ENCODE measurements around the gene PLCL2.

Gene PLCL2

DNA sequence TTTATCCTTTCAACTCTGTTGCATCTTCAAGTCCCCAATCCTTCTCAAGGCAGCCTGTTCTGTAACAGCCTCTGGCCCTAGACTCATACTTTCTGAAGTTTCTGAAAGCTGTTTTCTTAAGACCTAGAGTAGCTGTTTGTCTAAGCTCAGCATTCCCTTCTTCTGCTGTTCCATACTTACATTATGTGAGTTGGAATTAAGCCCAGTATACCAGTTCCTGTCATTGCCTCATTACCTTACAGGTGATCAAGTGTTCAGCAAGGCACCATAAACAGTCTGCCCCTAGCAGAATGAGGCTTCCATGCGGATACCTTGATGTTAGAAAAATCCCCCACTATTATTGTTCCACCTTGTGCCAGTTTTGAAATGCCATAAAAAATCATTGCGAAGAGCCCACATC is 180.6 kb downstream of the PLCL2 start:
- no peak overlapping the region for H2AFZ ChIP-seq (ENCODE audit: low read depth, low read length)
- H2BK15ac ChIP-seq (ENCODE audit: low read depth, poor library complexity, severe bottlenecking): no peak overlapping the region
- H2BK12ac ChIP-seq (ENCODE audit: low read length in 2 of 2): no peak overlapping the region
- 98% methylated on average over 2 of the region's 2 CpGs for WGBS
- H3K9me3 ChIP-seq (ENCODE audit: control insufficient read depth, low read length): no peaks in the 10 kb centered on the region
- no peak overlapping the region for H3K4me3 ChIP-seq (ENCODE audit: insufficient read depth in 1 of 2, low read depth in 1 of 2, low read length in 2 of 2)
- DNase-seq: no peak
- H3K9ac ChIP-seq (ENCODE audit: low read length): no peak overlapping the region
- no peak overlapping the region for H3K4ac ChIP-seq (ENCODE audit: low read depth in 1 of 2, low read length in 2 of 2)
- H2BK5ac ChIP-seq (ENCODE audit: low read depth, low read length, poor library complexity, severe bottlenecking): no peak overlapping the region
- no peak overlapping the region for H3K4me2 ChIP-seq (ENCODE audit: low read length, poor library complexity, severe bottlenecking)
- no peak overlapping the region for H3K23ac ChIP-seq (ENCODE audit: low read length in 2 of 2)
- H3K14ac ChIP-seq (ENCODE audit: low read length in 2 of 2): no peak overlapping the region
- no peak overlapping the region for H3K27ac ChIP-seq (ENCODE audit: low read length, poor library complexity, severe bottlenecking)
- H4K91ac ChIP-seq (ENCODE audit: low read length): no peak overlapping the region
- no peaks in the 10 kb centered on the region for H3K79me1 ChIP-seq (replicated peaks; ENCODE audit: low read length, poor library complexity, severe bottlenecking)
- no peaks in the 10 kb centered on the region for H3K27me3 ChIP-seq (ENCODE audit: control insufficient read depth in 1 of 2, insufficient read depth in 1 of 2, low read length in 2 of 2)
- no peaks in the 10 kb centered on the region for H3K4me1 ChIP-seq (ENCODE audit: control insufficient read depth, insufficient read depth, low read depth, low read length)
- no peak overlapping the region for H2AK5ac ChIP-seq (ENCODE audit: low read length, severe bottlenecking)
- H2BK120ac ChIP-seq (ENCODE audit: low read depth, low read length): no peak overlapping the region
- no peak overlapping the region for H4K8ac ChIP-seq (ENCODE audit: low read length)
- peaks cover 0 to 25% of the 10 kb centered on the region in 2 experiments for H3K36me3 ChIP-seq (ENCODE audit: control insufficient read depth in 1 of 2, insufficient read depth in 2 of 2, low read depth in 1 of 2, low read length in 2 of 2)
- H3K18ac ChIP-seq (ENCODE audit: low read depth in 1 of 2, low read length in 2 of 2): no peak overlapping the region

GRCh38 chr3:17065881-17066280 is 181.1 kb downstream of the PLCL2 start:
- H2AFZ ChIP-seq (ENCODE audit: low read depth, low read length): no peak overlapping the region
- H3K4ac ChIP-seq (ENCODE audit: low read depth in 1 of 2, low read length in 2 of 2): no peak overlapping the region
- no peak overlapping the region for H3K4me3 ChIP-seq (ENCODE audit: insufficient read depth in 1 of 2, low read depth in 1 of 2, low read length in 2 of 2)
- no peak overlapping the region for H3K14ac ChIP-seq (ENCODE audit: low read length in 2 of 2)
- no peaks in the 10 kb centered on the region for H3K4me1 ChIP-seq (ENCODE audit: control insufficient read depth, insufficient read depth, low read depth, low read length)
- H3K4me2 ChIP-seq (ENCODE audit: low read length, poor library complexity, severe bottlenecking): no peak overlapping the region
- H4K8ac ChIP-seq (ENCODE audit: low read length): no peak overlapping the region
- H3K36me3 ChIP-seq (ENCODE audit: control insufficient read depth in 1 of 2, insufficient read depth in 2 of 2, low read depth in 1 of 2, low read length in 2 of 2): peaks cover 0 to 25% of the 10 kb centered on the region in 2 experiments
- no peak overlapping the region for H2AK5ac ChIP-seq (ENCODE audit: low read length, severe bottlenecking)
- no peak overlapping the region for H2BK120ac ChIP-seq (ENCODE audit: low read depth, low read length)
- no peaks in the 10 kb centered on the region for H3K9me3 ChIP-seq (ENCODE audit: control insufficient read depth, low read length)
- H3K18ac ChIP-seq (ENCODE audit: low read depth in 1 of 2, low read length in 2 of 2): no peak overlapping the region
- no peak overlapping the region for H3K27ac ChIP-seq (ENCODE audit: low read length, poor library complexity, severe bottlenecking)
- no peak overlapping the region for H2BK5ac ChIP-seq (ENCODE audit: low read depth, low read length, poor library complexity, severe bottlenecking)
- H2BK12ac ChIP-seq (ENCODE audit: low read length in 2 of 2): no peak overlapping the region
- H3K23ac ChIP-seq (ENCODE audit: low read length in 2 of 2): no peak overlapping the region
- no peak overlapping the region for H4K91ac ChIP-seq (ENCODE audit: low read length)
- no peaks in the 10 kb centered on the region for H3K79me1 ChIP-seq (replicated peaks; ENCODE audit: low read length, poor library complexity, severe bottlenecking)
- H3K9ac ChIP-seq (ENCODE audit: low read length): no peak overlapping the region
- 69% methylated on average over 4 of the region's 4 CpGs for WGBS
- DNase-seq: no peak
- H3K27me3 ChIP-seq (ENCODE audit: control insufficient read depth in 1 of 2, insufficient read depth in 1 of 2, low read length in 2 of 2): no peaks in the 10 kb centered on the region
- H2BK15ac ChIP-seq (ENCODE audit: low read depth, poor library complexity, severe bottlenecking): no peak overlapping the region

DNA sequence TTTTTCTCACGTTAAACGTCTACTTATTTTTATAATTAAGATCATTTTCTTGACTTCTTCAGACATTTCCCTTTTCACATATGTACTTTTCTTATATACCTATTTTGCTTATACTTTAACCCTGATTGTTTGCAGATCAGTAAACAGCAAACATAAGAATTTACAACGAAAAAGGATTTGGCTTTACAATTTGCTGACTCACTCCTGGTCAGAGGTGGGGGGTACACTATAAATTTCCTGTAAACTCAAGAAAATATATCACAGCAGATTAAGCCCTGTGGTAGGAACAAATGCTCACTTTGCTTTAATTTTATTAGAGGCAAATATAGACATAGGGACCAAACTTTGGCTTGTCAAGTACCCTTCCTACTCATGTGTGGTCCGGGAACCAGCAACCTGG is 185.0 kb downstream of the PLCL2 start:
- Histone ChIP-seq H3K9ac (ENCODE audit: low read length) (no peak overlapping the region), H3K4me2 (ENCODE audit: low read length, poor library complexity, severe bottlenecking) (no peak overlapping the region), H2AFZ (ENCODE audit: low read depth, low read length) (no peak overlapping the region), H3K4ac (ENCODE audit: low read depth in 1 of 2, low read length in 2 of 2) (no peak overlapping the region), H3K14ac (ENCODE audit: low read length in 2 of 2) (no peak overlapping the region), H4K91ac (ENCODE audit: low read length) (no peak overlapping the region), H2BK12ac (ENCODE audit: low read length in 2 of 2) (no peak overlapping the region), H2BK120ac (ENCODE audit: low read depth, low read length) (no peak overlapping the region), H3K79me1 (replicated peaks; ENCODE audit: low read length, poor library complexity, severe bottlenecking) (no peaks in the 10 kb centered on the region), H3K4me1 (ENCODE audit: control insufficient read depth, insufficient read depth, low read depth, low read length) (no peaks in the 10 kb centered on the region), H3K36me3 (ENCODE audit: control insufficient read depth in 1 of 2, insufficient read depth in 2 of 2, low read depth in 1 of 2, low read length in 2 of 2) (peaks cover 0 to 41% of the 10 kb centered on the region in 2 experiments), H2BK15ac (ENCODE audit: low read depth, poor library complexity, severe bottlenecking) (no peak overlapping the region), H3K23ac (ENCODE audit: low read length in 2 of 2) (no peak overlapping the region), H3K18ac (ENCODE audit: low read depth in 1 of 2, low read length in 2 of 2) (no peak overlapping the region), H3K4me3 (ENCODE audit: insufficient read depth in 1 of 2, low read depth in 1 of 2, low read length in 2 of 2) (no peak overlapping the region), H4K8ac (ENCODE audit: low read length) (no peak overlapping the region), H3K9me3 (ENCODE audit: control insufficient read depth, low read length) (no peaks in the 10 kb centered on the region), H3K27ac (ENCODE audit: low read length, poor library complexity, severe bottlenecking) (no peak overlapping the region), H2BK5ac (ENCODE audit: low read depth, low read length, poor library complexity, severe bottlenecking) (no peak overlapping the region), H2AK5ac (ENCODE audit: low read length, severe bottlenecking) (no peak overlapping the region), H3K27me3 (ENCODE audit: control insufficient read depth in 1 of 2, insufficient read depth in 1 of 2, low read length in 2 of 2) (no peaks in the 10 kb centered on the region)
- no peak for DNase-seq
- 86% methylated on average over 4 of the region's 4 CpGs for WGBS

DNA sequence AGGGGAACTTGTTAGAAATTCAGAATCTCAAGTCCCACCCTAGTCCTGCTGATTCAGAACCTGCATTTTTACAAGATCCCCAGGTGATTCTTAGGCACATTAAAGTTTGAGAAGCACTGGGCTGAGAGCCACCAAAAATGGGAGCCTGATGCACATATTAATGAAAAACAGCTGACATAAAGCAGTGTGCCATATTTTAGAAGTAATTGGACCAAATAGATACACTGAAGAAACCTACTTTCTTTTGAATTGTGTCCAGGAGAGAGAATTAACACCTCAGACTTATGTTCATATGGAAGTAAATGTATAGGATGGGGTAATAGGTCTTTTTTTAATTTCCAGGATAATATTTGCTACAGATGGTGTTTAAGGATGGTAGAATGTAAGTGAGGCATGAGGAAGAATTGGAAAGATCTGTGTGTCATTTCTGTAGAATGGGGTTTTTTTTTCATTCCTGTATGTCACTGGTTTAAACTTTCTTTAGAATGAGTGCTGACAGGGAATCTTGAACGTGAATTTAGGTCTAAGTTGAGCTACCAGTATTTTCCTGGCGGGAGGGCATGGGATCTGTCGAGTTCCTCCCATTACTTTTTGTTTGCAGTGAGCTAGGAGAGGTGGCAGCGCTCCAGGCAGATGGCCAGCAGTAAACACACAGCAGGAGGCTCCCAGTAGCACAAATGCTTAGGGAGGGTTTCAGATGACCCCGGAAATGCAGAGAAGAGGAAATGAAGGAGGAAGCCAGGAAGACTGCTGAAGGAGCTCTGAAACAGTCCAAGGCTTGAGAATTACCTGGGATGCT is 185.6 kb downstream of the PLCL2 start:
- Histone ChIP-seq H2AFZ (ENCODE audit: low read depth, low read length) (no peak overlapping the region), H4K91ac (ENCODE audit: low read length) (no peak overlapping the region), H3K4ac (ENCODE audit: low read depth in 1 of 2, low read length in 2 of 2) (no peak overlapping the region), H3K23ac (ENCODE audit: low read length in 2 of 2) (no peak overlapping the region), H3K9ac (ENCODE audit: low read length) (no peak overlapping the region), H3K4me2 (ENCODE audit: low read length, poor library complexity, severe bottlenecking) (no peak overlapping the region), H2BK120ac (ENCODE audit: low read depth, low read length) (no peak overlapping the region), H3K18ac (ENCODE audit: low read depth in 1 of 2, low read length in 2 of 2) (peak overlapping the region in 1 of 2 experiments; percentile 45), H2BK5ac (ENCODE audit: low read depth, low read length, poor library complexity, severe bottlenecking) (no peak overlapping the region), H4K8ac (ENCODE audit: low read length) (peak overlapping the region; percentile 45), H2BK12ac (ENCODE audit: low read length in 2 of 2) (no peak overlapping the region), H2BK15ac (ENCODE audit: low read depth, poor library complexity, severe bottlenecking) (no peak overlapping the region), H3K4me3 (ENCODE audit: insufficient read depth in 1 of 2, low read depth in 1 of 2, low read length in 2 of 2) (no peak overlapping the region), H3K79me1 (replicated peaks; ENCODE audit: low read length, poor library complexity, severe bottlenecking) (no peaks in the 10 kb centered on the region), H3K9me3 (ENCODE audit: control insufficient read depth, low read length) (peaks cover under 1% of the 10 kb centered on the region), H3K4me1 (ENCODE audit: control insufficient read depth, insufficient read depth, low read depth, low read length) (no peaks in the 10 kb centered on the region), H3K27ac (ENCODE audit: low read length, poor library complexity, severe bottlenecking) (no peak overlapping the region), H3K36me3 (ENCODE audit: control insufficient read depth in 1 of 2, insufficient read depth in 2 of 2, low read depth in 1 of 2, low read length in 2 of 2) (peaks cover 0 to 46% of the 10 kb centered on the region in 2 experiments), H2AK5ac (ENCODE audit: low read length, severe bottlenecking) (no peak overlapping the region), H3K27me3 (ENCODE audit: control insufficient read depth in 1 of 2, insufficient read depth in 1 of 2, low read length in 2 of 2) (no peaks in the 10 kb centered on the region), H3K14ac (ENCODE audit: low read length in 2 of 2) (no peak overlapping the region)
- 12% methylated on average over 4 of the region's 5 CpGs for WGBS
- DNase-seq: peak; percentile 29

All from mesenchymal stem cell (in vitro differentiated cells and primary cell).